IMR-90 (cell line): ENCODE measurements around the gene PEX14. TPM values are rescaled to one million over a fixed set of nuclear protein-coding genes. Genes with fewer than 3 reads are reported as not detected.

ENCODE experiments used
- ATAC-seq: fragments of 200-7000 bp; cut with Tn5 transposase; 2 replicates; pipeline ENCODE4 v1.9.1; 2020; ENCODE audit warnings: low read depth, mild to moderate bottlenecking, moderate library complexity
- BruUV-seq: library from RNA; stranded (reverse); fragments of 400-500 nt; replicated peaks from 2 replicates; lab custom pipeline; 2021; lab: Mats Ljungman, UMichigan
- CTCF ChIA-PET: fragments of 300-600 bp; formaldehyde crosslinking; extraction: SDS; loops from one replicate; lab custom pipeline; 2021; ENCODE audit warnings: antibody characterized with exemption; lab: Yijun Ruan, JAX
- POLR2A ChIA-PET: fragments of 300-600 bp; sonication (Branson Sonifier 250); formaldehyde crosslinking; loops from one replicate; lab custom pipeline; 2022; ENCODE audit warnings: antibody characterized with exemption; ENCODE audit not compliant: unreplicated experiment; lab: Charles Lee
- DNase-seq: peaks from one replicate; pipeline ENCODE4 v3.0.0; 2013
- H2AFZ ChIP-seq: replicated peaks from 2 replicates; pipeline ENCODE3; 2013; ENCODE audit warnings: low read length, mild to moderate bottlenecking; ENCODE audit not compliant: poor library complexity
- H2AK5ac ChIP-seq: 2 replicates; pipeline ENCODE4 v1.6.1; 2013; ENCODE audit warnings: low read depth, low read length, inconsistent platforms
- H2AK9ac ChIP-seq: replicated peaks from 2 replicates; pipeline ENCODE3; 2013; ENCODE audit warnings: mild to moderate bottlenecking, low read depth, low read length, moderate library complexity; ENCODE audit not compliant: poor library complexity
- H2BK120ac ChIP-seq: 2 replicates; pipeline ENCODE4 v1.6.1; 2013; ENCODE audit warnings: low read depth, low read length, inconsistent platforms
- H2BK15ac ChIP-seq: 3 replicates; pipeline ENCODE4 v1.6.1; 2013; ENCODE audit warnings: low read depth, low read length, inconsistent platforms
- H2BK20ac ChIP-seq: 2 replicates; pipeline ENCODE4 v1.6.1; 2013; ENCODE audit warnings: low read depth, mild to moderate bottlenecking, inconsistent platforms, low read length, moderate library complexity
- H2BK5ac ChIP-seq: 2 replicates; pipeline ENCODE4 v1.6.1; 2013; ENCODE audit warnings: mild to moderate bottlenecking, low read depth, low read length, inconsistent platforms; ENCODE audit not compliant: poor library complexity, severe bottlenecking
- H3K14ac ChIP-seq: replicated peaks from 2 replicates; pipeline ENCODE4 v1.6.1; 2013; ENCODE audit warnings: low read depth, low read length, inconsistent platforms
- H3K18ac ChIP-seq: 2 replicates; pipeline ENCODE4 v1.6.1; 2013; ENCODE audit warnings: low read depth, low read length, control low read depth
- H3K23ac ChIP-seq: 2 replicates; pipeline ENCODE4 v1.6.1; 2013; ENCODE audit warnings: low read depth, low read length, inconsistent platforms
- H3K27ac ChIP-seq: 2 replicates; pipeline ENCODE4 v1.5.1; 2013; ENCODE audit warnings: mild to moderate bottlenecking, control low read depth, low read length; ENCODE audit not compliant: insufficient read depth
- H3K27me3 ChIP-seq: 2 replicates; pipeline ENCODE4 v1.6.1; 2013; ENCODE audit warnings: low read length; ENCODE audit not compliant: control insufficient read depth, insufficient read depth
- H3K36me3 ChIP-seq: 2 replicates; pipeline ENCODE4 v1.6.1; 2013; ENCODE audit warnings: low read length, mixed read lengths; ENCODE audit not compliant: control insufficient read depth, insufficient read depth
- H3K4ac ChIP-seq: 2 replicates; pipeline ENCODE4 v1.6.1; 2013; ENCODE audit warnings: low read depth, low read length, inconsistent platforms
- H3K4me1 ChIP-seq: 2 replicates; pipeline ENCODE4 v1.6.1; 2013; ENCODE audit warnings: low read length, mixed read lengths; ENCODE audit not compliant: control insufficient read depth, insufficient read depth
- H3K4me2 ChIP-seq: 2 replicates; pipeline ENCODE4 v1.6.1; 2013; ENCODE audit warnings: low read depth, mild to moderate bottlenecking, control low read depth, low read length, moderate library complexity
- H3K4me3 ChIP-seq: 2 replicates; pipeline ENCODE4 v1.5.1; 2013; ENCODE audit warnings: low read depth, mild to moderate bottlenecking, control low read depth, low read length, moderate library complexity; ENCODE audit not compliant: insufficient read depth
- H3K56ac ChIP-seq: 2 replicates; pipeline ENCODE4 v1.6.1; 2013; ENCODE audit warnings: low read length, inconsistent platforms; ENCODE audit not compliant: insufficient read depth; ENCODE audit errors: extremely low read depth
- H3K79me1 ChIP-seq, 2 experiments: 2 replicates each; pipeline ENCODE4 v1.6.1; 2013; ENCODE audit warnings: low read length in 2 of 2, inconsistent platforms in 1 of 2, low read depth in 1 of 2
- H3K9ac ChIP-seq: 2 replicates; pipeline ENCODE4 v1.6.1; 2013; ENCODE audit warnings: low read depth, low read length, control low read depth
- H3K9me1 ChIP-seq: 2 replicates; pipeline ENCODE4 v1.6.1; 2013; ENCODE audit warnings: low read length, inconsistent platforms; ENCODE audit not compliant: insufficient read depth
- H3K9me3 ChIP-seq: 2 replicates; pipeline ENCODE4 v1.6.1; 2013; ENCODE audit warnings: low read length; ENCODE audit not compliant: control insufficient read depth, insufficient read depth
- H4K20me1 ChIP-seq: 2 replicates; pipeline ENCODE4 v1.6.1; 2013; ENCODE audit warnings: low read length, inconsistent platforms; ENCODE audit not compliant: insufficient read depth
- H4K5ac ChIP-seq: 2 replicates; pipeline ENCODE4 v1.6.1; 2013; ENCODE audit warnings: mild to moderate bottlenecking, low read depth, low read length, control low read depth
- H4K8ac ChIP-seq, 2 experiments: 2 replicates each; pipeline ENCODE4 v1.6.1; 2013; ENCODE audit warnings: low read depth in 2 of 2, low read length in 2 of 2, control low read depth in 1 of 2, inconsistent platforms in 1 of 2
- H4K91ac ChIP-seq: 2 replicates; pipeline ENCODE4 v1.6.1; 2013; ENCODE audit warnings: low read depth, low read length, inconsistent platforms; ENCODE audit not compliant: insufficient read depth
- CTCF ChIP-seq: conservative IDR thresholded peaks from 2 replicates; pipeline ENCODE4 v1.5.1; 2012; ENCODE audit warnings: mild to moderate bottlenecking, low read depth, low read length, improper control_type of control experiment
- MXI1 ChIP-seq: IDR thresholded peaks from 2 replicates; pipeline ENCODE4 v1.6.1; 2012; ENCODE audit warnings: low read depth, mild to moderate bottlenecking, low read length, moderate library complexity, borderline replicate concordance
- RAD21 ChIP-seq: IDR thresholded peaks from 2 replicates; pipeline ENCODE4 v1.6.1; 2012; ENCODE audit warnings: low read length, improper control_type of control experiment
- SMC3 ChIP-seq: fragments of 150-350 bp; IDR thresholded peaks from 2 replicates; pipeline ENCODE4 v1.6.1; 2016; ENCODE audit warnings: low read depth, mild to moderate bottlenecking, antibody characterized with exemption, low read length, moderate library complexity
- WGBS, 2 experiments: methylation state at CpG; one replicate each; pipeline versions ENCODE4 v1.1.5 to v1.1.7; 2013; ENCODE audit warnings: missing lambda C conversion rate in 2 of 2; ENCODE audit not compliant: insufficient read length in 1 of 2; ENCODE audit errors: extremely low coverage in 2 of 2; 5-methylcytosine and 5-hydroxymethylcytosine counted together
- dilution Hi-C: fragments of 300-500 bp; cut with HindIII; formaldehyde crosslinking; loops from one replicate; pipeline ENCODE4 v1.14.3; 2018; ENCODE audit warnings: low sequenced_read_pairs; ENCODE audit not compliant: unreplicated experiment
- in situ Hi-C: fragments of 300-500 bp; cut with MboI; formaldehyde crosslinking; loops from 3 replicates; pipeline ENCODE4 v1.14.3; 2019; ENCODE audit warnings: low sequenced_read_pairs, inconsistent platforms, mixed read lengths
- intact Hi-C: fragments of 100-400 bp; cut with micrococcal nuclease; formaldehyde crosslinking; loops from 2 replicates; pipeline ENCODE4 v1.10.0; 2022
- polyA plus RNA-seq, 3 experiments: library from polyadenylated mRNA; depleted of rRNA; stranded (reverse); fragments of >200 nt; gene quantifications; 2 replicates each; pipeline ENCODE4 v1.2.3, GENCODE V29; 2012; ENCODE audit warnings: low replicate concordance in 1 of 3
- total RNA-seq: library from RNA; depleted of rRNA; stranded (reverse); fragments of >200 nt; gene quantifications from 2 replicates; pipeline ENCODE4 v1.2.3, GENCODE V29; 2012

The PEX14 gene
- total and polyA plus RNA-seq, 2 of the 4 experiments (the other 2 are of a cell fraction), result 9.5 to 22.5 TPM

- CTCF ChIA-PET, result interaction anchor here (0.6 to 4.2 kb wide), 19 partner anchors 9 to 473 kb away, joined by 3 to 22 read pairs (median 3); no protein-coding TSS in a partner anchor
- H3K9ac ChIP-seq, result no peak overlapping the region; the same call in 1 of the 2 replicates
Measured at GRCh38 chr1:10494754-10495474, 20.2 kb downstream of the PEX14 start.

More at GRCh38 chr1:10494754-10495474, 20.2 kb downstream of the PEX14 start:
- H3K56ac ChIP-seq, result no peak overlapping the region
- no peak overlapping the region for H3K23ac ChIP-seq
- TF ChIP-seq MXI1 (no peak), CTCF (peak; percentile 93), SMC3 (peak; percentile 62), RAD21 (peak; percentile 84)
- WGBS, 2 experiments, result 34% methylated on average over 6 of the region's 15 CpGs; no CpG with 5 or more reads in 1 of the 2 experiments
- H2BK15ac ChIP-seq, result no peak overlapping the region
- peaks cover 5% of the 10 kb centered on the region for H3K4me1 ChIP-seq
- H4K20me1 ChIP-seq, result peaks cover 37% of the 10 kb centered on the region
- H2AK9ac ChIP-seq, result peak overlapping the region; percentile 49
- DNase-seq (peak; percentile 61), ATAC-seq (peak; percentile 95)
- H3K27me3 ChIP-seq, result no peaks in the 10 kb centered on the region
- 0 out of 2 replicates have a peak overlapping the region, but pooled peaks have one; percentile 10 for H3K14ac ChIP-seq
- in situ Hi-C loops, result loop anchor here (5.0 kb wide), 1 partner anchor 118 kb away; no protein-coding TSS in a partner anchor
- H2BK120ac ChIP-seq, result no peak overlapping the region
- intact Hi-C loops, result loop anchor here (1.0 to 2.0 kb wide), 3 partner anchors 56 to 118 kb away; partner anchors contain the start of gene CENPS
- peak overlapping the region; percentile 62 for H2AFZ ChIP-seq
- peaks cover 3% of the 10 kb centered on the region; the same call in 1 of the 2 replicates for H3K36me3 ChIP-seq
- H2BK5ac ChIP-seq, result no peak overlapping the region
- H3K9me1 ChIP-seq, result peaks cover 4% of the 10 kb centered on the region
- no peak overlapping the region for H3K27ac ChIP-seq
- no peak overlapping the region for H3K18ac ChIP-seq
- H2BK20ac ChIP-seq, result peak overlapping the region; percentile 7; the same call in 1 of the 2 replicates
- H3K4me2 ChIP-seq, result peak overlapping the region; percentile 87
- no peak overlapping the region; the same call in 1 of the 2 replicates for H3K4me3 ChIP-seq
- 0 out of 2 replicates have a peak overlapping the region, but pooled peaks have one; percentile 24 for H3K4ac ChIP-seq
- H4K91ac ChIP-seq, result no peak overlapping the region
- dilution Hi-C loops, result no loop called here
- H4K5ac ChIP-seq, result peak overlapping the region; percentile 59; the same call in 1 of the 2 replicates
- BruUV-seq, result no TSS peak
- POLR2A ChIA-PET, result no interaction called here
- H3K79me1 ChIP-seq, result peaks cover 35 to 73% of the 10 kb centered on the region in 2 experiments
- peak overlapping the region in 1 of 2 experiments; percentile 67; a peak in 2 of 4 replicates for H4K8ac ChIP-seq
- H2AK5ac ChIP-seq, result peak overlapping the region; percentile 32; the same call in 1 of the 2 replicates
- no peaks in the 10 kb centered on the region for H3K9me3 ChIP-seq
